Stimulated activated CD8-positive, alpha-beta memory T cell treated with anti-CD3 and anti-CD28 coated beads, Interleukin-7, amount 100 ng/mL, for 48 hours (primary cell): ENCODE measurements around the gene ZNF740.
A peak's percentile ranks its signal among the peaks of the same experiment; 100 is the strongest.
"Not testable (repeated sequence)": the region's sequence is repeated elsewhere in the genome, so short reads cannot be mapped to it uniquely, and the experiment has no call there.

Experiments
- DNase-seq, 2 donors: peaks; one replicate each; pipeline ENCODE4 v3.0.0-alpha.2; 2020; ENCODE audit warnings: low read depth in 1 of 2; ENCODE audit errors: extremely low read depth in 1 of 2

The ZNF740 gene

DNA sequence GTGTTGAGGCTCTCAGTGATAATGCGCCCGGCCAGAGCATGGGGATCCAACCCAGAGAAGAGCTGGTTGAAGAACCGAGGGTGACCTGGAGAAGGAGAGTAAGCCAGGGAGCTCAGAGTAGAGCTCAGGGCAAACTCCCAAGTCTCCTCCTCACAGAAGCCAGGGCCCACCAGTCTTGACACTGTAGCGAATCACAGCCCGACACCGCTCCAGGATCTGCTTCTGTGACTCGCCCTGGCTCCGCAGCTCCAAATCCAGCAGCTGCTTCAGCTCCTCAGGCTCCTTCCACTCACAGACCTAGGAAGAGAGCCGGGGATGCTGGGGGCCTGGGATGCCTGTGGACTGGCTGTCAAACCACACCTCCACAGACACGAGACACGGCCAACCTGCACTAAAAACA lies 8.2 kb upstream of the ZNF740 start:
- DNase-seq: no peak

GRCh38 chr12:53173085-53173715 lies 7.3 kb upstream of the ZNF740 start:
- DNase-seq: no peak

GRCh38 chr12:53174881-53175491 lies 5.5 kb upstream of the ZNF740 start:
- no peak for DNase-seq

DNA sequence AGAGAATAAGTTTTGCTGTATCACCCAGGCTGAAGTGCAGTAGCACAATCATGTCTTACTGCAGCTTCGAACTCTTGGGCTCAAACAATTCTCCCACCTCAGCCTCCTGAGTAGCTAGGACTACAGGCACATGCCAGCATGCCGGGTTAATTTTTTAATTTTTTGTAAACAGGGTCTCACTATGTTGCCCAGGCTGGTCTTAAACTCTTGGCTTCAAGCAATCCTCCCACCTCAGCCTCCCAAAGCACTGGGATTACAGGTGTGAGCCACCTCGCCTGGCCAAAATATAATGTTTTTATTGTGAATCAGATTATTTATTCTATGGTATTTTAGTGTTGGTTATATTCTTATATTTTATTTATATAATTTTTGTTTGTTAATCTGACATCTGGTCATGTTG lies 3.8 kb upstream of the ZNF740 start:
- DNase-seq: no peak

DNA sequence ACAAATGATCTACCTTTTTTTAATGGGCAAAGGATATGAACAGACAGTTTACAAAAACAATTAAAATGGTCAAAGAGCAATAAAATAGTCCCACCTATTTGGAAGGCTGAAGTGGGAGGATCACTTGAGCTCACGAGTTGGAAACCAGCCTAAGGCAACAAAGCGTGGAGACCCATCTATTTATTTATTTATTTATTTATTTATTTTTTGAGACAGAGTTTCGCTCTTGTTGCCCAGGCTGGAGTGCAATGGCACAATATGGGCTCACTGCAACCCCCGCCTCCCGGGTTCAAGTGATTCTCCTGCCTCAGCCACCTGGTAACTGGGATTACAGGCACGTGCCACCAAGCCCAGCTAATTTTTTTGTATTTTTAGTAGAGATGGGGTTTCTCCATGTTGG lies 3.1 kb upstream of the ZNF740 start:
- DNase-seq: not testable (repeated sequence)

GRCh38 chr12:53178803-53179202 lies 1.7 kb upstream of the ZNF740 start:
- DNase-seq: not testable (repeated sequence)

- DNase-seq: no peak
Measured at GRCh38 chr12:53179687-53180219, 769 bp upstream of the ZNF740 start.

- DNase-seq: peak; percentile 44 to 65
Measured at GRCh38 chr12:53180931-53181645, 566 bp downstream of the ZNF740 start.

GRCh38 chr12:53181935-53182334 lies 1.4 kb downstream of the ZNF740 start:
- no peak for DNase-seq

DNA sequence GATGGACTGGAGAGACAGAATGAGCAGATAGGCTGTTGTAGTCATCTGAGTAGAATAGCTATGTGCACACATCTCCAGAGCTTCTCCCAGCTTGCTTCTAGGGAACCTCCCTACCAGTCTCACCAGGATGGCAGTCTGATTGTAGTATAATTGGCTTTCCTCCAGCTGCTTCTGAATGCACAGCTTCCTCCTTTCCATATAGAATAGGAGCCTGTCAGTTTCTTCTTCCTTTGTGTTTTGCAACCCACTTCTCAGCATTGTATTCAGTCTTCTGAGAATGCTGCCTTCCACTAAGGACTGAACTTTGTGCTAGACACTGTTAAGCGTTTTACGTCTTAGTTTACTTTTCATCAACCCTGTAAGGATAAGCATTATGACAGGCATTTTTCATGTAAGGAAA lies 2.4 kb downstream of the ZNF740 start:
- DNase-seq: no peak

DNA sequence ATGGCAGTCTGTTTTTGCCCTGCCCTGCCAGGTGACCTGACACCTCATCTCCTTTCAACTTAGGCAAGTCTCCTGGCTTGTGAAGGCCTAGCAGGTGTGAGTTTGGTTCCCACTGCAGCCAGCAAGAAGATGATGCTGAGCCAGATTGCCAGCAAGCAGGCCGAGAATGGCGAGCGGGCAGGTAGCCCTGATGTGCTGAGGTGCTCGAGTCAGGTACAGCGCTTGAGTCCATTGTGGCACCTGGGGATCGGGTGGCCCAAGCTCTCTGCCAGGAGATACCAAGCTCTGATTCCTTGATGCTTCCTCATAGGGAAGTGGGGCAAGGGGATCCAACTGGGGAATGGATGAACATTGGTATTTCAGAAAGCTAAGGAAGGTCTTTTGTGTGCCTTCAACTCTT lies 4.3 kb downstream of the ZNF740 start:
- DNase-seq: no peak

GRCh38 chr12:53185582-53186153 lies 5.1 kb downstream of the ZNF740 start:
- no peak for DNase-seq

DNA sequence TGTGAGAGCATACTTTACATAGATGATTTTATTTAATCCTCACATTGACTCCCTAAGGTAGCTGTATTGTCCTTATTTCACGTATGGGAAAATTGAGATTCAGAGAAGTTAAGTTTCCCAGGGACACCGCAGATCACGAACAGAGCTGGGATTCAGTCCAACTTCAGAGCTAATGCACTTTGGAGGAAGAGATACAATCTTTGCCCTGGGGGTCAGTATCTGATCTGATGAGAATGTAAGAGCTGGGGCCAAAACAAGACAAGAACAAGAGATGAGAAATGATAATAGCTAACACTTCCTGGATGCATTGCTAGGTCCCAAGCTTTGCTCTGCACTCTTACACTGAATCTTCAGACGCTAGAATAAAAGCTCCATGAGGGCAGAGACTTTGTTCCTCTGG lies 6.2 kb downstream of the ZNF740 start:
- no peak for DNase-seq

GRCh38 chr12:53187145-53187899 lies 6.8 kb downstream of the ZNF740 start:
- no peak for DNase-seq

DNA sequence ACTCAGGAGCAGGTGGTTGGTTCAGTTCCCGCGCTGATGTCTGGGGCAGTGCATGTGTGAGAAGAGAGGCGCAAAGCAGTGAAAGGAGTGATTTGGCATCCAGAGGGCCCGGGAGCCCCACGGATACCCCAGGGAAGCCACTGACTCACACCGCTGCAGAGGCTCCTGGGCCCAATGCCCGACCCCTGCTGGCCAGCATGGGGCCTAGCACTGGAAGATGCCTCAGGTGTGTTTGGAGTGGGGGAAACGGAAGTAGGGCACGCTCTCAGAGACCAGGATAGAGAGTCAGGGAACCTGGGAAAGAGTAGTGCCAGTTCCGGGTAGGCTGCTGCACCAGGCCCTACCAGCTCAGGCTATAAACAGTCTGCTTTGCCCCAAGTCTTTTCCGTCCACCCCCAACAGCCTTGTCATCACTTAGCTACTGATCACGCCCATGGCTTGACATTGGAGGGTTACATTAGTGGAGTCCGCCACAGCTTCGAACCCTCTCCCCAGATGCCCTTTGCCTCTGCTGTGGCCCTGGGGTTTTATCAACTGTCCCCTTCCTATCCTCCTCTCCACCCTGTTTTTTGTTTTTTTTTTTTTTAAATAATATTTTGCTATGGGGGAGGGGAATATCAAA lies 9.7 kb downstream of the ZNF740 start:
- no peak for DNase-seq

DNA sequence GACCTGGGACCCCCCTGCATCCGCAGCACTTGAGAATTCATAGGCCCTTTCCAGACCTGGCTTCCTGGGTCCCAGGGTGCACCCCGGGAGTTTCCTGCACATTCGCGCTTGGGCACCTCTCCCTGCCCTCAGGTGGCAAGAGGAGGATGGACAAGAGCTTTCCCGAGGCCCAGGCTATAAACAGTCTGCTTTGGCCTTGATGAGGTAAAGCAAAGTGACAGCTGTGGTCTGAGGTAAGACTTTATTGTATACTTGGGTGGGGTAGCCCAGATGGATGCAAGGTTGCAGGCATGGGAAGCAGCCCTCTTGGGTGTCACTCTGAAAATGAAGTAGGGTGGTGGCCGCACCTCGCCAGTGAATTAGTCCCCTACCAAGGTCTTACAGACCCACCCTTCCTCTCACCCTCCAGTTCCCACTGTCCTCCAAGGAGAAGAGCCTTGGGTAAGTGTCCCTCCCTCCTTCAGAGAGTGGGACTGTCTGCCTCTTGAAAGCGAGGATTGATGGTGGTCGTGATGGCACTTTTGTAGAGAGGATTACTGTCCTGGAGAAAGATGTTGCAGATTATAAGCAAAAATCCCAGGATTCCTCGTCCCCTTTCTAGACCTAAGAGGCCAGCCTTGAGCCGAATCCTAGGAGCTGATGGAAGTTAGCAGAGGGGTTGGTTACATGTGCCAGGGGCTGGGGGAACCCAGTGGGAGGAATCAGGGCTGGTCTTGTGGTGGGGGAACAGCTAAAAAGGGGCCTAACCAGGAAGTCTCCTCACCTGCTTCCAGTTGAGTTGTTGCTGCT lies 10.8 kb downstream of the ZNF740 start:
- DNase-seq: no peak

- no peak for DNase-seq
Measured at GRCh38 chr12:53191885-53192530, 11.5 kb downstream of the ZNF740 start.

DNA sequence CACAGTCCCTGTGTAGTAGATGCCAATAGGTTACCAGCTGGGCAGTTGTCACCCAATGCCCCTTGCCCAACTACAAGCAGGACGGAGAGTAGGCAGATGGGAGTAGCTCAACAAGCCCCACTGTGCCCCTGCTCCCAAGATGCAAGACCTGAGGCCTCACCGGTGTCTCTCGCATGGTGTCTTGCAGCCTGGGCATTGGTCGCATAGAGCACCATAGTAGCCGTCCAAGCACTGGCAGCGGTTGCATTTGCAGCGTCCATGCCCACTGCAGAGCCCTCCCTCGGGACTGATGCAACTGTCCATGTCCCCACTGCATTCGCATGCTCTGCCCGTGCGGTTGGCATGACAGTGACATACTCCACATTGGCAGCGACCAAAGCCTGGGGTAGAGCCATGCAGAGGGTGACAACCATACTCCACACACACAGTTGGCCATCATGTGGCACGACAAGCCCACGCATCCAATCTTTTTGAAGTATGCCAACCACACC lies 12.1 kb downstream of the ZNF740 start:
- no peak for DNase-seq

DNA sequence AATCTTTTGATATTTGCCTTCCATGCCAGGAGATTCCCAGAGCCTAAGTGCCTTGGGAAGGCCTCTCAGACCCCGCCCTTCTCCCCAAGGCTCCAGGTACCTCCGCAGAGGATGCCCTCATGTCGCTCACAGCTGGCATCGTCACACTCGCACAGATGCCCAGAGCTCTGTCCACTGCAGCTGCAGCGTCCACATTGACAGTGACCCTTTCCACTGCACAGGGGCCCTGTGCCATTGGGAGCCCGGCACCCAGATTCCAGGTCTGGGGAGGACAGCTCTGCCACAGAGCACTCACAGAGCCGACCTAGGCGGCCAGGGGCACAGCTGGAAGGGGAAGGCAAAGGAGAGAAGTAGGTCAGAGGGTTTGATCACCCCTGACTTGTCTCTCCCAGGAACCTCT lies 12.5 kb downstream of the ZNF740 start:
- DNase-seq: no peak
